HPDE6-E6E7 (cell line): ENCODE data around the gene MCM9.

Experiments
- DNase-seq: peaks from one replicate; pipeline ENCODE4 v3.0.0; 2011; ENCODE audit warnings: missing footprints; ENCODE audit errors: extremely low spot score

MCM9 gene

DNA sequence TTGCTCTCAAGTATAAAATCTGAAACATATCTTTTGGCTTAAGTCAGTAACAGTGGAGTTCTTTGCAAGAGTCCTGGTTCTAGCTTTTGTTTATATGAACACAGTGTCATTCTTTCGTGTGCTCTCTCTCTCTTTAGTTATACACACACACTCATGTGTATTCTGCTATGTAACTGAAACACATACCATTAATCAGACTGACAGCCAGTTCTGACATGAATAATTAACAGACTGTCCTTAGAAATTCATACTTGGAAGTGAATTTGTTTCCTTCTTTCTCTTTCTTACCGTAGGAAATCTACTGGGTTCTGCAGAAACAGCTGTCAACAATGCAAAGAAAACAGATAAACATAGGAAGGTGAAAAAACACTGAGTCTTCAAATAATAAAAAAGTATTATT is 2.5 kb downstream of the MCM9 start:
- no peak for DNase-seq

DNA sequence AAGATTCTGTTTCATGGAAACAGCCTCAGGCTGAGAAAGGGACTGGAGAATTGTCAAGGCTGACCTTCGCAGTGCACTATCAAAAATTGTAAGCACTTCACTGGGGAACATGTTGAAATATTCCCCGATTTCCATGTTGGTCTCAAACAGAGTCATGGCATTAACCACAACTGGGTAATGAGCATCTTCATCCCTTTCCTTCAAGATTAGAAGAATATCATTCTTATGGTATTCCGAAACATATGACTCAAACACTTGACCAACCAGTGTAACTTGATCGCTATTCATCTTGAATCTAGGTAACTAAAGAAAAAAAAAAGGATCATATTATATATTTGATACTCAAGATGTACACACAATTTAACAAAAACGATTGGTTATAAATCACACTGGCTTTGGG is 3.5 kb downstream of the MCM9 start:
- no peak for DNase-seq

GRCh38 chr6:118930680-118931079 is 4.3 kb downstream of the MCM9 start:
- DNase-seq: no peak

GRCh38 chr6:118923035-118923434 is 11.9 kb downstream of the MCM9 start:
- no peak for DNase-seq

DNA sequence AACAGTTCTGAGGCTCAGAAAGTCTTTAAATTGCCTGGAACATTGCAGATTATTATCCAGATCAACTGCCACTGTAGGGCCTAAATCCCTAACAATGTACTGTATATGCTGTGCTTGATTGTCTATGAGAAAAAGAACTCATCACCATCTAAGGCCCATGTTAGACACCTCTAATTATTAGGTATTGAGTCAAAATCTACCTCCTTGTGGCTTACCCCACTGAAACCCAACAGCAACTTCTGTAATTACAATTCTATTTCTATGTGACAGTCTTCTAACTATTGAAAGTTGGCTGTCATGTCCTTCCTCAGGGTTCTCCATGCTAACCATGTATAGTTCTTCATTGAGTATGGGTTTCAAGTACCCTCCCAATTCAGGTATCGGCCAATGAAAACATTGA is 13.9 kb downstream of the MCM9 start:
- DNase-seq: no peak

- no peak for DNase-seq
Measured at GRCh38 chr6:118918329-118918725, 16.6 kb downstream of the MCM9 start.

DNA sequence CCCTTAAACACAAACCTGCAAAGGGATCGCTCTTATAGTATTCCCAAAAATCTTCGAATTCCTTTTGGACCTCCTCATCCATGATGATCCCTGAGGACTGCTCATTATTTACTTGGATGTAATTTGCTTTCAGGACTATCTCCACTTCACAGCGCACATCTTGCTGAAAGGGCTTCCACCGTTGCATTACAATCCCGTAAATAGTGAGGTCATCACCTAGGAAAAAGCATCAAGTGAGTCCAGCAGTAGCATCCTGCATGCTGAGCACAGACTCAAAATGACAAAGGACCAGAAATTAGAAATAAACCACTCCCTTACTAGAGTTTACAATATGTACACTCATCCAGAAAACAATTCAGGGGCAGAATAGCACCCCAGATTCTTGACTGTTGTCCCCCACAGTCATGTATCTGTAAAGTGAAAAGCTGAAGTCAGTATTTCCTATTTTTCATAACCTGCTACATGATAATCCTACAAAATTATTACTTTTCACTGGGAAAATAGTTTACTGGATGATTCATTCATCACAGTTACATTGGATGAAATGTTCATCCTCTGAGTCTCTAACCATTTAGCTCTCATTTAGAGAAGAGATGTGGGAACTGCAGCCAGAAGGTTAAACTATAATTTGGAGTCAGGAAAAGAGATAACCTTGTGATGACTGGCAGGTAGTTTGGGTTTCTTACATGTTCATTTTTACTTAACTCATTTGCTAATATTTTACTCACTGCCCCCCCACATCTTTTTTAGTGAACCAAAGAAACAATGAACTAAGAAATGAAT is 17.2 kb downstream of the MCM9 start:
- DNase-seq: no peak

DNA sequence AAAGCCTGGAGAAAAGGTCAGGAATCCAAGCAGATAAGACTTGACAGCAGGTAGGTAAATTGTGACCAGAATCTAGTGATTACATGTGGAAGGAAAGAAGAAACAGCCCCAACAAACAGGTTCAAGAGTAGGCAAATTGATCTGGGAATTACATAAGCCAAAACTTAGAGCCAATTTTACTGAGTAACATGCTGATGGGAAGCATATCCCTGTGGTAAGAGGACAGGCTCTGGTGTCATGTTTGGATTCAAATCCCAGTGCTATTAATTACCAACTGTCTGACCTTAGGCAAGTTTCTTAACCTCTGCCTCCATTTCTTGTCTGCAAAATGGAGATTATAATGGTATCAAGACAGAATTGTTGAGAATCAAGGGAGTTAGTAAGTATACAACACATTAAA is 20.4 kb downstream of the MCM9 start:
- no peak for DNase-seq

- DNase-seq: no peak
Measured at GRCh38 chr6:118913161-118913560, 21.8 kb downstream of the MCM9 start.

DNA sequence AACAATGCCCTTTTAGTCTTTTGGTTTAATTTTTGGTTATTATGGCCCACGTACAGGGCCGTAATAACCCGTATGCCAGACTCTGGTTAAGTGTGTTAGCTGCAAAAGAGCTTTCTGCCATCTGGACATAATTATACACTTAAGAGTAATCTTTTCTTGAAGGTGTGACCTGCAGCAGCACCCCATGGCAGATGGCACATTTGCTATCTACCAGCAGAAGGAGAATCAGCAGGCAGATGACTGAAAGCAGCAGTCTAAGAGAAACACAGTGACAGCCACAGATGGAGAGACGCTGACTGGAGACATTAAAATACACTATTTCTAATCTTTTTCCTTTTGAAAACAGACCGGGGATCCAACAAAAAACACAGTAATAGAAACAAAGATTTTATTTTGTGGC is 22.3 kb downstream of the MCM9 start:
- DNase-seq: no peak

DNA sequence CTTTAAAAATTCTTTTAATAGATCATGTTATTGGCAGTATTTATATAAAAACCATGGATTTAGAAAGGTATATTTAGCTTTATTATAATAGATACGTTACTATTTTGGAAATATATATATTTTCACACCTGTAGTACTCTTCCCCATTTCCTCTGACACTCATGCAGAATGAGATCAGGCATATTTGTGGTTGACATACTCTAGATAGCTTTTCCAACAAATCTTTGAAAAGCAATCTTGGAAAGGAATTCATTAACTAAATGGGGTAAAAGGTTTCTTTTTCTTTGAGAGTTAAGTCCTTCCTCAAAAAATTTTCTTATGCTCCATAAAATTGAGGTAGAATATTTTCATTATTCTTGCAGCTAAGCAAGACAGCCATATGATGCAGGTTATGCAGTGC is 26.5 kb downstream of the MCM9 start:
- DNase-seq: no peak

DNA sequence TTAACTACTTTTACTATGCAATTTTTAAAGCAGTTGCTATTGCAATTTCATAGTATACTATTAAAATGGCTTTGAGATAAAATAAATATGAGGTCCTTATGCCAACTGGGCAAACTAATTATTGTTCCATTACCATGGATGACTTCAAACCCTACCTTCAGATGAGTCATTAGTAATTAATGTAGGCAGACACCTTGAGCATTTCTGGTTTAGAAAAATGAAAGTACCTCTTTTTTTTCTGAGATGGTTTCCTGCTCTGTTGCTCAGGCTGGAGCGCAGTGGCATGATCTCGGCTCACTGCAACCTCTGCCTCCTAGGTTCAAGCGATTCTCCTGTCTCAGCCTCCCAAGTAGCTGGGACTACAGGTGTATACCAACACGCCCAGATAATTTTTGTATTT is 29.1 kb downstream of the MCM9 start:
- DNase-seq: no peak

DNA sequence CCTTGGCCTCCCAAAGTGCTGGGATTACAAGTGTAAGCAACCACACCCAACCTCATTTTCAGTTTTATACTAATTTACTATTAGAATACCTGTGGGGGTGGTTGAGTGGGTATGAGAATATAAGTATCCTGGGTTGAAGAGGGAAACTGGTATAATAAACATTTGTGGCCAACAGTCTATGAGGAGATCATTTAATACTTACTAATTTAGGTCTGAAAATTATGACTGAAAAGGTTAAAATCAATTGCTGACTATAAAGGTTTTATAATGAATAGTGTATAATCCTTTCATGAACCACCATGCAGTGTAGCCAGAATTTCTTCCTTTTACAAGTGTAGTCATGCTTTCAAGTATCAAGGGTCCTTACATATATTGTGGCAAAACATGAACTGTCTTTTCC is 29.9 kb downstream of the MCM9 start:
- DNase-seq: no peak

DNA sequence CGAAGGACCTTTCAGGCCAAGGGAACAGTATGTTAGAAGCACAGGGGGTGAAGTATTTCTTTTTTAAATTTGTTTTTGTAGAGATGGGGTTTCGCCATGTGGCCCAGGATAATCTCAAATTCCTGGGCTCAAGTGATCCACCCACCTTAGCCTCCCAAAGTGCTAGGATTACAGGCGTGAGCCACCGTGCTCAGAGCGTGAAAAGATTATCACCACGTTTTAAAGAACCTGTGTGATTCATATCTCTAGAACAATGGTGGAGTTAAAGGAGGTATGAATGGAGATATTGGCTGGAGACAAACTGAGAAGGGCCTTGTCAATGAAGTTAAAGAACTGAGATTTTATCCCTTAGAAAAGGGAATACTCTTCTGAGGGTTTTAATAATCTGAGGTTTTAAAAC is 31.3 kb downstream of the MCM9 start:
- no peak for DNase-seq

DNA sequence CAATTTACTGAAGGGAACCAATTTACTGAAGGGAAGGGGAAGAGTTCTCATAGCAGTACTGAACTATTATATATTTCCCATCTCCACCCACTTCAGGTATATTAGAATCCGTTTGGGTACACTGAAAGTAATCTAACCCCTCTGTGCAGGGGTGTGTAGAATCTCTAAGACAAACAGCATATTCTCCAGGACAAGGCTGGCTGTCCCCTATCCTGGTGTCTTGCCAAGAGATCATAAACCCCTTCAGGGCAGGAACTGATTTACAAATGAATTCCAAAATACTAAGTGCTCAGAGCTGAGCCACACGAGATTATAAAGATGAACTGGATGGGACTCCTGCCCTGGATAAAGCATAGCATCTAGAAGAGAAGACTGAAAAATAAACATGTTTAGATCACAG is 31.8 kb downstream of the MCM9 start:
- DNase-seq: no peak

DNA sequence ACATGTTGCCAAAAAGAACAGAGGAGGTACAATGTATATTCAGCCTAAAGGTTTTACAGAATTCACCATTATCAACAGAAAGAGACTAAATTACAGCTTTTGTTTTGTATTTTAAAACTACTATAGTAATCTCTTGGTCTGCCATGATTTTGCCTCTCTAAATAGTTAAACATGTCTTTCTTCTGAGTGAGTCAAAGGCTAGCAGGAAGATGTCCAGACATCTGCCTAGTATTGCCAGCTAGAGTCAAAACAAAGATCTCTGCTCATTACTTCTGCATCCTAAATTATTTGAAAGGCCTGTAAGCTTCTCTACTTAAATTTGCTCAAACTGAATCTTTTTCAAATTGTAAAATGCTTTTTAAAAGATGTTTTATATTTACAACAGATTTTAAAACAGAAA is 32.2 kb downstream of the MCM9 start:
- no peak for DNase-seq

DNA sequence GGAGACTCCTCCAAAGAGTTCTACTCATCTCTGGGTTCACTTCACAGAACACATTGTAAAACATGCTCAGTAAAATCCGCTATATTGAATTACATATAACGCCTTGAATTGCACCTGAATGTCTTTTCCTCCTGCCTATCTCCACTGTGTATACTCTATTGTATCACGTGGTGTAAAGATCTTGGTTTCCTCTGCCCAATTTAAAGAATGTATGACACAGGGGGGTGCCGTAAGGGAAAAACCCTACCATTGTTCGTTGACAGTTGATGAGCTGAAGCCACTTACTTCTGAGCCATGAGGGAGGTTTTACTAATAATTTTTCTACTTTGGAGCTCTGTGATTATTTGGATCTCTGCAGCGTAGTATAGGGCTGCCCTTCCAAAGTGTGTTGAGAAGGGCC is 35.0 kb downstream of the MCM9 start:
- DNase-seq: no peak

GRCh38 chr6:118897386-118897785 is 37.6 kb downstream of the MCM9 start:
- DNase-seq: no peak

GRCh38 chr6:118896339-118897136 is 38.4 kb downstream of the MCM9 start:
- peak; percentile 49 for DNase-seq

- DNase-seq: no peak
Measured at GRCh38 chr6:118895859-118896258, 39.1 kb downstream of the MCM9 start.

DNA sequence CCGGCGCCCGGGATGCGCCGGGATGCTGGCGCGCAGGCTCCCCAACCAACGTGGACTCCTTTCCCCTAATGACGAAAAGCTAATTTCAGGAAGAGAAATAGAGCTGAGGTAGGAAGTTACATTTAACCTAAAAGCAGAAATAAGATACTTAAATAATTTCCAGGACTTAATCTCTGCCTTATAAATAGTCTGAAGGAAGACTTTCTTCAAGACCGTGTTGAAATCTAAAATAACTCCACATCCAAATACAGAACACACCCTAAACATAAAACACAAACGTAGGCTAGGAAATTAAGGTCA is 39.7 kb downstream of the MCM9 start:
- no peak for DNase-seq

DNA sequence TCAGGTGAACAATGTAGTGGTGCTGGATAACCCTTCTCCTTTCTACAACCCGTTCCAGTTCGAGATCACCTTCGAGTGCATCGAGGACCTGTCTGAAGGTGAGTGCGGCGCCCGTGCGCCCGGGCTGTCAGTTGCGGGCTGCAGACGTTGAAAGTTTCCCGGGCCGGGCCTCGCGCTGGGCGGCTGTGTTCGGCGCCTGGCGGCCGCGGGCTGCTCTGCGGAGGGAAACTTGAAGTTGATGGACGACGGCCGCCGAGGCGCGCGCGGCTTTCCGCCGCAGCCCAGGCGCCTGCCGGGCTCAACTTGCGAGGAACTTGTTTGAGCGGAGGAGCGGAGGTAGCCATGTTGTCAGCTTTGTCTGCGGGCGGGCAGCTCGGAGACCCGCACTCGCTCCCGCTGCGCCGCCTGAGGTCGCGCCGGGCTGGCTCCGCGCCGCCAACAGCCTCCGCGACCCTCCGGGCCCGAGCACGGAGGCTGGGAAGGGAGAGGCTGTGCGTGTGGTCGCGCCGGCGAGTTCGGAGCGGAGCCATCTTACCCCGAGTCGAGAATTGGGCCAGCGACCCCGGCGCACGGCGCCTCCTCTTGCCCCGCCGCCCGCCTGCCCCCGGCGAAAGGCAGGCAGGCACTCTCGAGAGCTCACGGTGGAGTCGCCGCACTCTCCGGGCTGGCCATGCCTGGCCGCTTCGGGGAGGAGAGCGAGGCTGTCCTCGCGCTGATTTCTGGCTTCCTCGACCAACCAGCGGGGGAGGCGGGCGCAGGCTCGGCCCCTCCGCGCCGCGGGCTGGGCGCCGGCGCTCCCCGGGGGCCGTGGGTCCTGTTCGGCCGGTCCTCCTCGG is 40.3 kb downstream of the MCM9 start:
- DNase-seq: peak; percentile 29
